Parathyroid adenoma (tissue), 2 donors: ENCODE measurements around the gene AVPR2.

ENCODE experiments used
- H2AFZ ChIP-seq: fragments of 300-600 bp; sonication (generic); one replicate; pipeline ENCODE4 v1.7.0; 2017; ENCODE audit warnings: antibody characterized with exemption, mild to moderate bottlenecking
- H3K27ac ChIP-seq: fragments of 300-600 bp; sonication (generic); one replicate; pipeline ENCODE4 v1.7.0; 2017
- H3K27me3 ChIP-seq: fragments of 300-600 bp; sonication (generic); one replicate; pipeline ENCODE4 v1.7.0; 2017; ENCODE audit warnings: low read length; ENCODE audit not compliant: control insufficient read depth, insufficient read depth
- H3K36me3 ChIP-seq: fragments of 300-600 bp; sonication (generic); one replicate; pipeline ENCODE4 v1.7.0; 2017; ENCODE audit warnings: low read length; ENCODE audit not compliant: control insufficient read depth, insufficient read depth
- H3K4me1 ChIP-seq: fragments of 300-600 bp; sonication (generic); one replicate; pipeline ENCODE4 v1.7.0; 2017; ENCODE audit warnings: control low read depth
- H3K4me2 ChIP-seq: fragments of 300-600 bp; sonication (generic); one replicate; pipeline ENCODE4 v1.7.0; 2017; ENCODE audit warnings: low read length
- H3K4me3 ChIP-seq: fragments of 300-600 bp; sonication (generic); one replicate; pipeline ENCODE4 v1.7.0; 2017; ENCODE audit warnings: low read depth, low read length
- H3K79me2 ChIP-seq: fragments of 300-600 bp; sonication (generic); one replicate; pipeline ENCODE4 v1.7.0; 2017; ENCODE audit warnings: control low read depth
- H3K9ac ChIP-seq: fragments of 300-600 bp; sonication (generic); one replicate; pipeline ENCODE4 v1.7.0; 2017; ENCODE audit warnings: mild to moderate bottlenecking
- H3K9me3 ChIP-seq: fragments of 300-600 bp; sonication (generic); one replicate; pipeline ENCODE4 v1.7.0; 2017; ENCODE audit warnings: low read length; ENCODE audit not compliant: control insufficient read depth
- TF ChIP-seq, protein P1 (sequence below): fragments of 300-600 bp; sonication (generic); IDR thresholded peaks from one replicate; pipeline ENCODE4 v1.7.0; 2017; ENCODE audit warnings: antibody characterized with exemption, mild to moderate bottlenecking
- donor health status: primary hyperparathyroidism.

Gene AVPR2

DNA sequence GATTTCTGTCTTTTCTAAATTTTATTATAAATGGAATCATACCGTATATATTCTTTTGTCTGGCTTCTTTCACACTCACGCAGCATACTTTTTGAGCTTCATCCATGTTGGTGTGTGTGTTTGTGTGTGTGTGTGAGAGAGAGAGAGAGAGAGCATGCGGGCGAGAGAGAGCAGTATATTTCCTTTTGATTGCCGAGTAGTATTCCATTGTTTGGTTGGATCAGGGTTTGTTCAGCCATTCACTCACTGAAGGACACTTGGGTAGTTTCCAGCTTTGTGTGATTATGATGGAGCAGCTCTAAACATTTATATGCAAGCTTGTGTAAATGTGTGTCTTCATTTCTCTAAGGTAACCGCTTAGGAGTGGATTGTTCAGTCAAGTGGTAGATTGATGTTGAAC is 15.3 kb upstream of the AVPR2 start:
- no peak overlapping the region for H3K27ac ChIP-seq
- no peak overlapping the region for H3K9ac ChIP-seq
- no peak overlapping the region for H2AFZ ChIP-seq
- H3K4me3 ChIP-seq, result no peak overlapping the region
- H3K36me3 ChIP-seq, result no peaks in the 10 kb centered on the region
- peaks cover 3% of the 10 kb centered on the region for H3K27me3 ChIP-seq
- H3K9me3 ChIP-seq, result no peaks in the 10 kb centered on the region
- no peaks in the 10 kb centered on the region for H3K4me1 ChIP-seq
- H3K4me2 ChIP-seq, result no peak overlapping the region
- TF ChIP-seq, protein P1, sequence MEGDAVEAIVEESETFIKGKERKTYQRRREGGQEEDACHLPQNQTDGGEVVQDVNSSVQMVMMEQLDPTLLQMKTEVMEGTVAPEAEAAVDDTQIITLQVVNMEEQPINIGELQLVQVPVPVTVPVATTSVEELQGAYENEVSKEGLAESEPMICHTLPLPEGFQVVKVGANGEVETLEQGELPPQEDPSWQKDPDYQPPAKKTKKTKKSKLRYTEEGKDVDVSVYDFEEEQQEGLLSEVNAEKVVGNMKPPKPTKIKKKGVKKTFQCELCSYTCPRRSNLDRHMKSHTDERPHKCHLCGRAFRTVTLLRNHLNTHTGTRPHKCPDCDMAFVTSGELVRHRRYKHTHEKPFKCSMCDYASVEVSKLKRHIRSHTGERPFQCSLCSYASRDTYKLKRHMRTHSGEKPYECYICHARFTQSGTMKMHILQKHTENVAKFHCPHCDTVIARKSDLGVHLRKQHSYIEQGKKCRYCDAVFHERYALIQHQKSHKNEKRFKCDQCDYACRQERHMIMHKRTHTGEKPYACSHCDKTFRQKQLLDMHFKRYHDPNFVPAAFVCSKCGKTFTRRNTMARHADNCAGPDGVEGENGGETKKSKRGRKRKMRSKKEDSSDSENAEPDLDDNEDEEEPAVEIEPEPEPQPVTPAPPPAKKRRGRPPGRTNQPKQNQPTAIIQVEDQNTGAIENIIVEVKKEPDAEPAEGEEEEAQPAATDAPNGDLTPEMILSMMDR, result no peak
- H3K79me2 ChIP-seq, result no peaks in the 10 kb centered on the region

DNA sequence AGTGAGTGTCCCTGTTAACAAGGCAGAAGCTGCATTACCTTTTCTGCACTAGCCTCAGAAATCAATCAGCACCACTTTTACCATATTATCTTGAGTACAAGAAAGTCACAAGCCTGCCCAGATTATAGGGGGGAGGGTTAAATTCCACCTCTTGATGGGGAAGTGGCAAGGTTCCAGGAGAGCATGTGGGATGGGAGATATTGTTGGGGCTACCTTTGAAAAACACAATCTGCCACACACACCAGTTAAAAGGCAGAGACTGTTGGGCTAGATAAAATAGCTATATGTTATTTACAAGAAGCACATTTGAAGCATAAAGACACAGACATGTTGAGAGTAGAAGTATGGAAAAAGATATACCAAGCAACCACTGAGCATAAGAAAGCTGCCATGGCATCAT is 6.6 kb upstream of the AVPR2 start:
- H3K9ac ChIP-seq, result no peak overlapping the region
- H3K36me3 ChIP-seq, result no peaks in the 10 kb centered on the region
- no peaks in the 10 kb centered on the region for H3K79me2 ChIP-seq
- no peak overlapping the region for H3K4me2 ChIP-seq
- TF ChIP-seq, protein P1, result no peak
- no peaks in the 10 kb centered on the region for H3K4me1 ChIP-seq
- H2AFZ ChIP-seq, result no peak overlapping the region
- no peaks in the 10 kb centered on the region for H3K9me3 ChIP-seq
- H3K4me3 ChIP-seq, result no peak overlapping the region
- no peak overlapping the region for H3K27ac ChIP-seq
- no peaks in the 10 kb centered on the region for H3K27me3 ChIP-seq

DNA sequence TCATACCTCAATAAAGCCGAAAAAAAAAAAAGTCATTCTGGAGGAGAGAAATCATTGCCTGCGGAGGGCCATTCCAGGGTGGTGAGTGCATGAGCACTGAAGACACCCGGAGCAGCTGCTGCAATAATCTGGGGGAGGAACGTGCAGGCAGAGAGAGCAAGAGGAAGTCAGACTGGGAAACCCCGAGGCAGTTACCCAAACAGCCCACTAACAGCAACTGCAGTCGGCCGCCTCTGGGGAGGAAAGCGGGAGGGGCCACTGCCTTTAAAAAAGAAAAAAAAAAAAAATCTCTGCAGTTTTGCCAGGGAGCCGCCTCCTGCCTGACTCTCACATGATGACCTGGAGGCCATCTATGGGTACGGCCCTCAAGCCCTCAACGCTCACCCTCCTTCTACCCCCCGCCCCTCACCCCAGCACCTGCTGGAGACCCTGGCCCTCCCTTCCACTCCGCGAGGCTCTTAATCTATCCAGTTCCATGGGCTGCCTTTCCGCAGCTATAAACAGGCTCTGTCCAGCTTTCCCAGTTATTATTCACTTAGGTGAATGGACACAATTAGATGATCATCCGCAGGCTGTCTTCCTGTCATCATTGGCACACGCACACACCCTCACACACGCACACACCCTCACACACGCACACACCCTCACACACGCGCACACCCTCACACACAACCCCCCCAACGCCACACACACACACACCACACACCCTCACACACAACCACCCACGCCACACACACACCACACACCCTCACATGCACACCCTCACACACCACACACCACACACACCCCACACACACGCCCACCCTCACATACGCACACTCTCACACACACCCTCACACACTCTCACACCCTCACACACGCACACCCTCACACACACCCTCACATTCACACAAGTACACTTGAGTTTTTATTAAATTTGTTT is 3.4 kb upstream of the AVPR2 start:
- no peaks in the 10 kb centered on the region for H3K4me1 ChIP-seq
- H3K4me3 ChIP-seq, result no peak overlapping the region
- TF ChIP-seq, protein P1, result no peak
- no peak overlapping the region for H2AFZ ChIP-seq
- no peak overlapping the region for H3K9ac ChIP-seq
- no peaks in the 10 kb centered on the region for H3K27me3 ChIP-seq
- H3K27ac ChIP-seq, result no peak overlapping the region
- no peak overlapping the region for H3K4me2 ChIP-seq
- H3K9me3 ChIP-seq, result no peaks in the 10 kb centered on the region
- H3K36me3 ChIP-seq, result no peaks in the 10 kb centered on the region
- H3K79me2 ChIP-seq, result no peaks in the 10 kb centered on the region

DNA sequence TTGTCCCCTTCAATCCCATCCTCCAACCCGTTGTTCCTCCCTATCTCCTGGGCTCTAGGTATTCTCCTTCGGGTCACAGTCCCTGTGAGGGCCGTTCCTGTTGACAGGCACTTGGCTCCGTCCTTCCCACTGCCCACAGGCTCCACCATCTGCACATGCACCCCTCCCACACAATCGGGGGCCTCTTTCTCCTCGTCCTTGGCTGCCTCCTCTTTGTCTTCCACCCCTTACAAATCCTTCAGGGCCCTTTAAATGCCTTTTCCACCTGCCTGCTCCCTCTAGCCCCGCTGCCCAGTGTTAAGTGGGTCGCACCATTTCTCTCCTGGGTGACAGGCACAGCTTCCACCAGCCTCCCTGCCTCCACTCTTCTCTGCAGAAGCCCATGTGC is 2.7 kb upstream of the AVPR2 start:
- no peak overlapping the region for H3K27ac ChIP-seq
- H3K36me3 ChIP-seq, result no peaks in the 10 kb centered on the region
- no peaks in the 10 kb centered on the region for H3K4me1 ChIP-seq
- no peaks in the 10 kb centered on the region for H3K79me2 ChIP-seq
- H3K4me3 ChIP-seq, result no peak overlapping the region
- H3K4me2 ChIP-seq, result no peak overlapping the region
- no peak overlapping the region for H2AFZ ChIP-seq
- TF ChIP-seq, protein P1, result no peak
- no peak overlapping the region for H3K9ac ChIP-seq
- H3K27me3 ChIP-seq, result no peaks in the 10 kb centered on the region
- no peaks in the 10 kb centered on the region for H3K9me3 ChIP-seq

DNA sequence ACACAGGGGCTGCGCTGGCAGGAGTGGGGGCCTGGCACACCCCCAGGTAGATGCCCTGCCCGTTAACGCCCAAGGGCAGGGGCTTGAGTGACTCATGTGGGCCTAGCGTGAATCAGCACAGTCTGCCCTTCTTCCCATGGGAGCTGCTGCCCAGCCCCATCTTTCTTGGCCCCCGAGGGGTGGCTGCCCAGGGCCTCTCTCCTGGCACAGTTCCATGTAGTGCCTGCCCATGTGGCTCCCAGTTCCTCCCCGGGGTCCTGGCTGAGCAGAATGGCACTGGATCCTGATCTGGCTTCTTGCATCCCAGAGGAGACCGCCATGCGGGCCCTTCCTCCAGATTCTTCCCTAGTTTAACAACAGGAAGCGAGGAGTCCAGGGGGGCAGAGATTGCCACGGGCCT is 2.1 kb upstream of the AVPR2 start:
- H3K4me1 ChIP-seq, result no peaks in the 10 kb centered on the region
- H3K4me2 ChIP-seq, result no peak overlapping the region
- no peak overlapping the region for H2AFZ ChIP-seq
- H3K79me2 ChIP-seq, result no peaks in the 10 kb centered on the region
- H3K27ac ChIP-seq, result no peak overlapping the region
- H3K27me3 ChIP-seq, result no peaks in the 10 kb centered on the region
- H3K9ac ChIP-seq, result no peak overlapping the region
- H3K9me3 ChIP-seq, result no peaks in the 10 kb centered on the region
- H3K36me3 ChIP-seq, result no peaks in the 10 kb centered on the region
- TF ChIP-seq, protein P1, result no peak
- no peak overlapping the region for H3K4me3 ChIP-seq
